ENCODE results near the gene C9orf85.
"Not testable (repeated sequence)": the region's sequence is repeated elsewhere in the genome, so short reads cannot be mapped to it uniquely, and the experiment has no call there.

The C9orf85 gene

GRCh38 chr9:71944754-71945375, 33.4 kb downstream of the C9orf85 start:
- no peak for FAIRE-seq

- not testable (repeated sequence) for FAIRE-seq
Observed at GRCh38 chr9:71954652-71955051, 43.2 kb downstream of the C9orf85 start.

GRCh38 chr9:71955300-71955915, 44.0 kb downstream of the C9orf85 start:
- FAIRE-seq = no peak

GRCh38 chr9:71962328-71962727, 50.9 kb downstream of the C9orf85 start:
- no peak for FAIRE-seq

GRCh38 chr9:71963471-71963996, 52.1 kb downstream of the C9orf85 start:
- FAIRE-seq = not testable (repeated sequence)

- no peak for FAIRE-seq
Observed at GRCh38 chr9:71965403-71965802, 54.0 kb downstream of the C9orf85 start.

GRCh38 chr9:71966601-71967000, 55.2 kb downstream of the C9orf85 start:
- FAIRE-seq = no peak

- FAIRE-seq = no peak
Observed at GRCh38 chr9:71968541-71969090, 57.2 kb downstream of the C9orf85 start.

GRCh38 chr9:71975833-71976232, 64.4 kb downstream of the C9orf85 start:
- peak; percentile 78 for FAIRE-seq

GRCh38 chr9:71977003-71977402, 65.6 kb downstream of the C9orf85 start:
- no peak for FAIRE-seq

GRCh38 chr9:71980266-71981190, 69.1 kb downstream of the C9orf85 start:
- no peak for FAIRE-seq

GRCh38 chr9:71981944-71982343, 70.5 kb downstream of the C9orf85 start:
- FAIRE-seq = no peak

- no peak for FAIRE-seq
Observed at GRCh38 chr9:71984403-71984802, 73.0 kb downstream of the C9orf85 start.

GRCh38 chr9:71984831-71985281, 73.4 kb downstream of the C9orf85 start:
- FAIRE-seq = no peak

GRCh38 chr9:71985297-71985911, 74.0 kb downstream of the C9orf85 start:
- no peak for FAIRE-seq

- no peak for FAIRE-seq
Observed at GRCh38 chr9:71986900-71987299, 75.5 kb downstream of the C9orf85 start.

- FAIRE-seq = no peak
Observed at GRCh38 chr9:71987471-71988371, 76.3 kb downstream of the C9orf85 start.

- no peak for FAIRE-seq
Observed at GRCh38 chr9:71990466-71990865, 79.0 kb downstream of the C9orf85 start.

GRCh38 chr9:72005451-72005850, 94.0 kb downstream of the C9orf85 start:
- no peak for FAIRE-seq

GRCh38 chr9:72006501-72006900, 95.1 kb downstream of the C9orf85 start:
- FAIRE-seq = no peak

GRCh38 chr9:72007726-72008125, 96.3 kb downstream of the C9orf85 start:
- not testable (repeated sequence) for FAIRE-seq
